IMR-90 (cell line): ENCODE data around the gene RAD21L1. TPM values are rescaled to one million over a fixed set of nuclear protein-coding genes. Genes with fewer than 3 reads are reported as not detected.

Experiments
- ATAC-seq: fragments of 200-7000 bp; cut with Tn5 transposase; 2 replicates; pipeline ENCODE4 v1.9.1; 2020; ENCODE audit warnings: low read depth, mild to moderate bottlenecking, moderate library complexity
- BruUV-seq: library from RNA; stranded (reverse); fragments of 400-500 nt; replicated peaks from 2 replicates; lab custom pipeline; 2021; lab: Mats Ljungman, UMichigan
- CTCF ChIA-PET: fragments of 300-600 bp; formaldehyde crosslinking; extraction: SDS; loops from one replicate; lab custom pipeline; 2021; ENCODE audit warnings: antibody characterized with exemption; lab: Yijun Ruan, JAX
- POLR2A ChIA-PET: fragments of 300-600 bp; sonication (Branson Sonifier 250); formaldehyde crosslinking; loops from one replicate; lab custom pipeline; 2022; ENCODE audit warnings: antibody characterized with exemption; ENCODE audit not compliant: unreplicated experiment; lab: Charles Lee
- DNase-seq: peaks from one replicate; pipeline ENCODE4 v3.0.0; 2013
- H2AFZ ChIP-seq: replicated peaks from 2 replicates; pipeline ENCODE3; 2013; ENCODE audit warnings: low read length, mild to moderate bottlenecking; ENCODE audit not compliant: poor library complexity
- H2AK5ac ChIP-seq: 2 replicates; pipeline ENCODE4 v1.6.1; 2013; ENCODE audit warnings: low read depth, low read length, inconsistent platforms
- H2AK9ac ChIP-seq: replicated peaks from 2 replicates; pipeline ENCODE3; 2013; ENCODE audit warnings: mild to moderate bottlenecking, low read depth, low read length, moderate library complexity; ENCODE audit not compliant: poor library complexity
- H2BK120ac ChIP-seq: 2 replicates; pipeline ENCODE4 v1.6.1; 2013; ENCODE audit warnings: low read depth, low read length, inconsistent platforms
- H2BK15ac ChIP-seq: 3 replicates; pipeline ENCODE4 v1.6.1; 2013; ENCODE audit warnings: low read depth, low read length, inconsistent platforms
- H2BK20ac ChIP-seq: 2 replicates; pipeline ENCODE4 v1.6.1; 2013; ENCODE audit warnings: low read depth, mild to moderate bottlenecking, inconsistent platforms, low read length, moderate library complexity
- H2BK5ac ChIP-seq: 2 replicates; pipeline ENCODE4 v1.6.1; 2013; ENCODE audit warnings: mild to moderate bottlenecking, low read depth, low read length, inconsistent platforms; ENCODE audit not compliant: poor library complexity, severe bottlenecking
- H3K14ac ChIP-seq: replicated peaks from 2 replicates; pipeline ENCODE4 v1.6.1; 2013; ENCODE audit warnings: low read depth, low read length, inconsistent platforms
- H3K18ac ChIP-seq: 2 replicates; pipeline ENCODE4 v1.6.1; 2013; ENCODE audit warnings: low read depth, low read length, control low read depth
- H3K23ac ChIP-seq: 2 replicates; pipeline ENCODE4 v1.6.1; 2013; ENCODE audit warnings: low read depth, low read length, inconsistent platforms
- H3K27ac ChIP-seq: 2 replicates; pipeline ENCODE4 v1.5.1; 2013; ENCODE audit warnings: mild to moderate bottlenecking, control low read depth, low read length; ENCODE audit not compliant: insufficient read depth
- H3K27me3 ChIP-seq: 2 replicates; pipeline ENCODE4 v1.6.1; 2013; ENCODE audit warnings: low read length; ENCODE audit not compliant: control insufficient read depth, insufficient read depth
- H3K36me3 ChIP-seq: 2 replicates; pipeline ENCODE4 v1.6.1; 2013; ENCODE audit warnings: low read length, mixed read lengths; ENCODE audit not compliant: control insufficient read depth, insufficient read depth
- H3K4ac ChIP-seq: 2 replicates; pipeline ENCODE4 v1.6.1; 2013; ENCODE audit warnings: low read depth, low read length, inconsistent platforms
- H3K4me1 ChIP-seq: 2 replicates; pipeline ENCODE4 v1.6.1; 2013; ENCODE audit warnings: low read length, mixed read lengths; ENCODE audit not compliant: control insufficient read depth, insufficient read depth
- H3K4me2 ChIP-seq: 2 replicates; pipeline ENCODE4 v1.6.1; 2013; ENCODE audit warnings: low read depth, mild to moderate bottlenecking, control low read depth, low read length, moderate library complexity
- H3K4me3 ChIP-seq: 2 replicates; pipeline ENCODE4 v1.5.1; 2013; ENCODE audit warnings: low read depth, mild to moderate bottlenecking, control low read depth, low read length, moderate library complexity; ENCODE audit not compliant: insufficient read depth
- H3K56ac ChIP-seq: 2 replicates; pipeline ENCODE4 v1.6.1; 2013; ENCODE audit warnings: low read length, inconsistent platforms; ENCODE audit not compliant: insufficient read depth; ENCODE audit errors: extremely low read depth
- H3K79me1 ChIP-seq, 2 experiments: 2 replicates each; pipeline ENCODE4 v1.6.1; 2013; ENCODE audit warnings: low read length in 2 of 2, inconsistent platforms in 1 of 2, low read depth in 1 of 2
- H3K9ac ChIP-seq: 2 replicates; pipeline ENCODE4 v1.6.1; 2013; ENCODE audit warnings: low read depth, low read length, control low read depth
- H3K9me1 ChIP-seq: 2 replicates; pipeline ENCODE4 v1.6.1; 2013; ENCODE audit warnings: low read length, inconsistent platforms; ENCODE audit not compliant: insufficient read depth
- H3K9me3 ChIP-seq: 2 replicates; pipeline ENCODE4 v1.6.1; 2013; ENCODE audit warnings: low read length; ENCODE audit not compliant: control insufficient read depth, insufficient read depth
- H4K20me1 ChIP-seq: 2 replicates; pipeline ENCODE4 v1.6.1; 2013; ENCODE audit warnings: low read length, inconsistent platforms; ENCODE audit not compliant: insufficient read depth
- H4K5ac ChIP-seq: 2 replicates; pipeline ENCODE4 v1.6.1; 2013; ENCODE audit warnings: mild to moderate bottlenecking, low read depth, low read length, control low read depth
- H4K8ac ChIP-seq, 2 experiments: 2 replicates each; pipeline ENCODE4 v1.6.1; 2013; ENCODE audit warnings: low read depth in 2 of 2, low read length in 2 of 2, control low read depth in 1 of 2, inconsistent platforms in 1 of 2
- H4K91ac ChIP-seq: 2 replicates; pipeline ENCODE4 v1.6.1; 2013; ENCODE audit warnings: low read depth, low read length, inconsistent platforms; ENCODE audit not compliant: insufficient read depth
- BHLHE40 ChIP-seq: fragments of 150-350 bp; IDR thresholded peaks from 2 replicates; pipeline ENCODE4 v1.6.1; 2016; ENCODE audit warnings: mild to moderate bottlenecking, low read depth, low read length
- CEBPB ChIP-seq: IDR thresholded peaks from 2 replicates; pipeline ENCODE4 v1.6.1; 2012; ENCODE audit warnings: low read depth, low read length, improper control_type of control experiment
- CHD1 ChIP-seq: IDR thresholded peaks from 2 replicates; pipeline ENCODE4 v1.6.1; 2012; ENCODE audit warnings: low read depth, low read length, improper control_type of control experiment
- CTCF ChIP-seq: conservative IDR thresholded peaks from 2 replicates; pipeline ENCODE4 v1.5.1; 2012; ENCODE audit warnings: mild to moderate bottlenecking, low read depth, low read length, improper control_type of control experiment
- ELK1 ChIP-seq: fragments of 150-350 bp; IDR thresholded peaks from 2 replicates; pipeline ENCODE4 v1.6.1; 2016; ENCODE audit warnings: low read depth, mild to moderate bottlenecking, low read length, moderate library complexity, borderline replicate concordance
- FOS ChIP-seq: fragments of 150-350 bp; IDR thresholded peaks from 2 replicates; pipeline ENCODE4 v1.6.1; 2016; ENCODE audit warnings: low read depth, low read length
- MAFK ChIP-seq: IDR thresholded peaks from 2 replicates; pipeline ENCODE4 v1.6.1; 2012; ENCODE audit warnings: low read depth, low read length, improper control_type of control experiment
- MAZ ChIP-seq: IDR thresholded peaks from 2 replicates; pipeline ENCODE4 v1.6.1; 2012; ENCODE audit warnings: low read depth, mild to moderate bottlenecking, low read length, improper control_type of control experiment, moderate library complexity, borderline replicate concordance
- MXI1 ChIP-seq: IDR thresholded peaks from 2 replicates; pipeline ENCODE4 v1.6.1; 2012; ENCODE audit warnings: low read depth, mild to moderate bottlenecking, low read length, moderate library complexity, borderline replicate concordance
- NFE2L2 ChIP-seq: fragments of 150-350 bp; IDR thresholded peaks from 2 replicates; pipeline ENCODE4 v1.6.1; 2016; ENCODE audit warnings: low read depth, mild to moderate bottlenecking, low read length
- POLR2A ChIP-seq: IDR thresholded peaks from 2 replicates; pipeline ENCODE4 v1.6.1; 2012; ENCODE audit warnings: mild to moderate bottlenecking, low read depth, low read length
- RAD21 ChIP-seq: IDR thresholded peaks from 2 replicates; pipeline ENCODE4 v1.6.1; 2012; ENCODE audit warnings: low read length, improper control_type of control experiment
- RCOR1 ChIP-seq: IDR thresholded peaks from 2 replicates; pipeline ENCODE4 v1.6.1; 2012; ENCODE audit warnings: mild to moderate bottlenecking, low read length, improper control_type of control experiment; ENCODE audit not compliant: insufficient replicate concordance
- RFX5 ChIP-seq: IDR thresholded peaks from 2 replicates; pipeline ENCODE4 v1.8.0; 2012; ENCODE audit warnings: low read depth, mild to moderate bottlenecking, low read length, moderate library complexity
- SMC3 ChIP-seq: fragments of 150-350 bp; IDR thresholded peaks from 2 replicates; pipeline ENCODE4 v1.6.1; 2016; ENCODE audit warnings: low read depth, mild to moderate bottlenecking, antibody characterized with exemption, low read length, moderate library complexity
- USF2 ChIP-seq: fragments of 150-350 bp; IDR thresholded peaks from 2 replicates; pipeline ENCODE4 v1.6.1; 2017; ENCODE audit warnings: mild to moderate bottlenecking, antibody characterized with exemption, low read length, low read depth
- WGBS, 2 experiments: methylation state at CpG; one replicate each; pipeline versions ENCODE4 v1.1.5 to v1.1.7; 2013; ENCODE audit warnings: missing lambda C conversion rate in 2 of 2; ENCODE audit not compliant: insufficient read length in 1 of 2; ENCODE audit errors: extremely low coverage in 2 of 2; 5-methylcytosine and 5-hydroxymethylcytosine counted together
- dilution Hi-C: fragments of 300-500 bp; cut with HindIII; formaldehyde crosslinking; loops from one replicate; pipeline ENCODE4 v1.14.3; 2018; ENCODE audit warnings: low sequenced_read_pairs; ENCODE audit not compliant: unreplicated experiment
- in situ Hi-C: fragments of 300-500 bp; cut with MboI; formaldehyde crosslinking; loops from 3 replicates; pipeline ENCODE4 v1.14.3; 2019; ENCODE audit warnings: low sequenced_read_pairs, inconsistent platforms, mixed read lengths
- intact Hi-C: fragments of 100-400 bp; cut with micrococcal nuclease; formaldehyde crosslinking; loops from 2 replicates; pipeline ENCODE4 v1.10.0; 2022
- polyA plus RNA-seq, 3 experiments: library from polyadenylated mRNA; depleted of rRNA; stranded (reverse); fragments of >200 nt; gene quantifications; 2 replicates each; pipeline ENCODE4 v1.2.3, GENCODE V29; 2012; ENCODE audit warnings: low replicate concordance in 1 of 3
- total RNA-seq: library from RNA; depleted of rRNA; stranded (reverse); fragments of >200 nt; gene quantifications from 2 replicates; pipeline ENCODE4 v1.2.3, GENCODE V29; 2012

The RAD21L1 gene
- total and polyA plus RNA-seq, 2 of the 4 experiments (the other 2 are of a cell fraction) = not detected

- Histone ChIP-seq H2BK120ac (no peak overlapping the region), H3K4me3 (no peak overlapping the region), H3K14ac (no peak overlapping the region), H3K27ac (no peak overlapping the region), H4K5ac (no peak overlapping the region), H3K27me3 (peaks cover 12% of the 10 kb centered on the region), H3K56ac (no peak overlapping the region), H2AK9ac (no peak overlapping the region), H3K9me1 (no peaks in the 10 kb centered on the region), H2AK5ac (no peak overlapping the region), H2BK5ac (no peak overlapping the region), H2BK20ac (no peak overlapping the region), H3K23ac (no peak overlapping the region), H3K9me3 (no peaks in the 10 kb centered on the region), H3K79me1 (no peaks in the 10 kb centered on the region), H3K4me2 (no peak overlapping the region), H3K36me3 (no peaks in the 10 kb centered on the region), H4K8ac (no peak overlapping the region), H3K18ac (no peak overlapping the region), H2AFZ (no peak overlapping the region), H3K4me1 (no peaks in the 10 kb centered on the region), H4K91ac (no peak overlapping the region), H2BK15ac (no peak overlapping the region), H4K20me1 (no peaks in the 10 kb centered on the region), H3K4ac (no peak overlapping the region), H3K9ac (no peak overlapping the region)
- WGBS, 2 experiments = no CpG with 5 or more reads among the region's 2 CpGs
- ChIA-PET POLR2A (no interaction called here), CTCF (no interaction called here)
- dilution Hi-C loops = no loop called here
- DNase-seq (no peak), ATAC-seq (no peak)
- TF ChIP-seq USF2 = no peak
- no peak for TF ChIP-seq ELK1
- TF ChIP-seq CEBPB = no peak
- no peak for TF ChIP-seq RAD21
- TF ChIP-seq POLR2A = no peak
- TF ChIP-seq MAZ = no peak
- TF ChIP-seq RFX5 = no peak
- TF ChIP-seq BHLHE40 = no peak
- no peak for TF ChIP-seq CTCF
- no peak for TF ChIP-seq RCOR1
- TF ChIP-seq MXI1 = no peak
- no peak for TF ChIP-seq FOS
- no peak for TF ChIP-seq CHD1
- no peak for TF ChIP-seq MAFK
- no peak for TF ChIP-seq SMC3
- no peak for TF ChIP-seq NFE2L2
- intact Hi-C loops = no loop called here
- in situ Hi-C loops = no loop called here
- BruUV-seq = no TSS peak
Observed at GRCh38 chr20:1255675-1256074, 29.8 kb downstream of the RAD21L1 start.
